ENCODE results near the gene ZBTB24.

- TF ChIP-seq CTCF (IDR thresholded peaks at IDR 0.05) (no peak), POLR2AphosphoS5 (IDR thresholded peaks at IDR 0.05) (no peak), POLR2A (IDR thresholded peaks at IDR 0.05) (no peak), EP300 (IDR thresholded peaks at IDR 0.05) (no peak)
Observed at GRCh38 chr6:109446541-109446940, 36.5 kb downstream of the ZBTB24 start.
